GM23338 (cell line): Measurements from ENCODE around the gene FOXO3. TPM values are rescaled to one million over a fixed set of nuclear protein-coding genes. Genes with fewer than 3 reads are reported as not detected.

Experiments used
- ATAC-seq: fragments of 200-7000 bp; cut with Tn5 transposase; 3 replicates; pipeline ENCODE4 v1.9.1; 2020
- DNase-seq: peaks from one replicate; pipeline ENCODE4 v3.0.0-alpha.2; 2015; ENCODE audit warnings: low spot score
- H2AFZ ChIP-seq: fragments of 200-600 bp; sonication (generic); 2 replicates; pipeline ENCODE4 v1.8.0; 2016; ENCODE audit warnings: antibody characterized with exemption, mild to moderate bottlenecking, moderate library complexity
- H3F3A ChIP-seq: fragments of 200-600 bp; sonication (generic); replicated peaks from 2 replicates; pipeline ENCODE4 v1.8.0; 2017; ENCODE audit warnings: antibody characterized with exemption, mixed run types, low read depth
- H3K27ac ChIP-seq: fragments of 200-600 bp; sonication (generic); 2 replicates; pipeline ENCODE4 v1.6.1; 2016; ENCODE audit warnings: low read depth
- H3K27me3 ChIP-seq: fragments of 200-600 bp; sonication (generic); 2 replicates; pipeline ENCODE4 v1.8.0; 2016; ENCODE audit warnings: mild to moderate bottlenecking, mixed run types, moderate library complexity; ENCODE audit not compliant: insufficient read depth
- H3K36me3 ChIP-seq: fragments of 200-600 bp; sonication (generic); 2 replicates; pipeline ENCODE4 v1.8.0; 2016; ENCODE audit warnings: mild to moderate bottlenecking; ENCODE audit not compliant: insufficient read depth
- H3K4me1 ChIP-seq: fragments of 200-600 bp; sonication (generic); 2 replicates; pipeline ENCODE4 v1.8.0; 2016; ENCODE audit warnings: mild to moderate bottlenecking, moderate library complexity; ENCODE audit not compliant: insufficient read depth
- H3K4me2 ChIP-seq: fragments of 200-600 bp; sonication (generic); 2 replicates; pipeline ENCODE4 v1.7.1; 2017; ENCODE audit warnings: mixed run types
- H3K4me3 ChIP-seq: fragments of 200-600 bp; sonication (generic); 2 replicates; pipeline ENCODE4 v1.6.1; 2016; ENCODE audit warnings: mixed run types
- H3K79me2 ChIP-seq: fragments of 200-600 bp; sonication (generic); replicated peaks from 2 replicates; pipeline ENCODE4 v1.8.0; 2017; ENCODE audit warnings: mild to moderate bottlenecking; ENCODE audit not compliant: insufficient read depth
- H3K9me2 ChIP-seq: fragments of 200-600 bp; sonication (generic); 2 replicates; pipeline ENCODE4 v1.8.0; 2017; ENCODE audit not compliant: insufficient read depth
- H4K20me1 ChIP-seq: fragments of 200-600 bp; sonication (generic); replicated peaks from 2 replicates; pipeline ENCODE4 v1.8.0; 2017; ENCODE audit warnings: mild to moderate bottlenecking; ENCODE audit not compliant: insufficient read depth
- H3K27ac Mint-ChIP-seq: 2 replicates; pipeline ENCODE4 v1.8.0; 2020; ENCODE audit warnings: inconsistent platforms, mild to moderate bottlenecking, moderate library complexity, mixed read lengths
- H3K27me3 Mint-ChIP-seq: 3 replicates; pipeline ENCODE4 v1.8.0; 2022; ENCODE audit warnings: low read depth, mild to moderate bottlenecking, moderate library complexity, mixed read lengths, inconsistent platforms; ENCODE audit not compliant: insufficient read depth, poor library complexity
- H3K36me3 Mint-ChIP-seq: 3 replicates; pipeline ENCODE4 v1.8.0; 2021; ENCODE audit warnings: low read depth, mild to moderate bottlenecking, inconsistent platforms, moderate library complexity, mixed read lengths
- H3K4me1 Mint-ChIP-seq: 3 replicates; pipeline ENCODE4 v1.8.0; 2020; ENCODE audit warnings: mild to moderate bottlenecking, inconsistent platforms, mixed read lengths
- H3K4me3 Mint-ChIP-seq: 3 replicates; pipeline ENCODE4 v1.8.0; 2021; ENCODE audit warnings: moderate library complexity, mild to moderate bottlenecking, inconsistent platforms, mixed read lengths
- H3K9me3 Mint-ChIP-seq: 3 replicates; pipeline ENCODE4 v1.8.0; 2020; ENCODE audit warnings: moderate library complexity, mild to moderate bottlenecking, inconsistent platforms, mixed read lengths
- CREB1 ChIP-seq: fragments of 250-450 bp; sonication (Bioruptor Pico); IDR thresholded peaks from 2 replicates; pipeline ENCODE4 v1.5.0; 2020; ENCODE audit warnings: low read depth, mild to moderate bottlenecking, moderate library complexity
- CTCF ChIP-seq, 2 experiments: fragments of 200-600 bp in 1 of 2; sonication (generic) in 1 of 2; conservative IDR thresholded peaks; 2 replicates each; pipeline versions ENCODE4 v1.5.1 to v1.6.1; 2016 to 2017; ENCODE audit warnings: antibody characterized with exemption in 2 of 2, low read depth in 2 of 2, mild to moderate bottlenecking in 2 of 2, moderate library complexity in 1 of 2
- ETS1 ChIP-seq: IDR thresholded peaks from 2 replicates; pipeline ENCODE4 v1.6.1; 2016; ENCODE audit warnings: antibody characterized with exemption
- EZH2 ChIP-seq: fragments of 200-600 bp; sonication (generic); IDR thresholded peaks from one replicate; pipeline ENCODE4 v1.8.0; 2017; ENCODE audit warnings: antibody characterized with exemption, mild to moderate bottlenecking, low read depth; ENCODE audit not compliant: unreplicated experiment
- EZH2phosphoT487 ChIP-seq: fragments of 200-600 bp; sonication (generic); IDR thresholded peaks from one replicate; pipeline ENCODE4 v1.8.1; 2018; ENCODE audit warnings: antibody characterized with exemption; ENCODE audit not compliant: unreplicated experiment
- JUNB ChIP-seq: IDR thresholded peaks from one replicate; pipeline ENCODE4 v1.6.1; 2016; ENCODE audit warnings: antibody characterized with exemption; ENCODE audit not compliant: unreplicated experiment
- NANOG ChIP-seq: IDR thresholded peaks from 2 replicates; pipeline ENCODE4 v1.6.1; 2016; ENCODE audit warnings: antibody characterized with exemption, borderline replicate concordance
- POLR2AphosphoS5 ChIP-seq: IDR thresholded peaks from 2 replicates; pipeline ENCODE4 v1.6.1; 2016; ENCODE audit warnings: antibody characterized with exemption, low read depth
- REST ChIP-seq: IDR thresholded peaks from one replicate; pipeline ENCODE4 v1.6.1; 2018; ENCODE audit warnings: antibody characterized with exemption; ENCODE audit not compliant: unreplicated experiment
- STAT1 ChIP-seq: IDR thresholded peaks from one replicate; pipeline ENCODE4 v1.6.1; 2016; ENCODE audit warnings: antibody characterized with exemption; ENCODE audit not compliant: unreplicated experiment
- ZNF114 ChIP-seq: fragments of 250-450 bp; sonication (Bioruptor Pico); IDR thresholded peaks from 2 replicates; pipeline ENCODE4 v1.5.0; 2020; ENCODE audit warnings: mild to moderate bottlenecking, moderate library complexity
- ZNF331 ChIP-seq: fragments of 250-450 bp; sonication (Bioruptor Pico); IDR thresholded peaks from 2 replicates; pipeline ENCODE4 v1.5.0; 2020; ENCODE audit warnings: low read depth, mild to moderate bottlenecking, moderate library complexity
- ZNF462 ChIP-seq: fragments of 250-450 bp; sonication (Bioruptor Pico); IDR thresholded peaks from 2 replicates; pipeline ENCODE4 v1.5.0; 2020; ENCODE audit warnings: mild to moderate bottlenecking, moderate library complexity
- polyA plus RNA-seq: library from polyadenylated mRNA; unstranded; fragments of >200 nt; fragmentation: Nextera tagmentation; extraction: Ambion mirVana; gene quantifications from 2 replicates; pipeline ENCODE4 v1.2.1, GENCODE V29; 2016
- total RNA-seq: library from RNA; depleted of rRNA; stranded (reverse); fragments of >200 nt; shearing (Covaris generic); gene quantifications from 2 replicates; pipeline ENCODE4 v1.2.3, GENCODE V29; 2014

The FOXO3 gene
- total and polyA plus RNA-seq, 2 experiments from 2014 or later, result 9.8 to 20.2 TPM

GRCh38 chr6:108677894-108678293 lies 117.2 kb downstream of the FOXO3 start:
- Mint-ChIP-seq H3K9me3 (no peaks in the 10 kb centered on the region), H3K4me1 (peaks cover 35% of the 10 kb centered on the region)
- peaks cover 7% of the 10 kb centered on the region; the same call in 1 of the 2 replicates for H4K20me1 ChIP-seq

More at GRCh38 chr6:108677894-108678293, 117.2 kb downstream of the FOXO3 start:
- H3K4me3 ChIP-seq, result no peak overlapping the region
- no peak overlapping the region for H3K27ac Mint-ChIP-seq
- H3K4me2 ChIP-seq, result no peak overlapping the region
- no peaks in the 10 kb centered on the region for H3F3A ChIP-seq
- no peak overlapping the region for H2AFZ ChIP-seq
- H3K36me3 ChIP-seq, result no peaks in the 10 kb centered on the region
- H3K27ac ChIP-seq, result no peak overlapping the region
- H3K9me2 ChIP-seq, result no peaks in the 10 kb centered on the region
- H3K4me1 ChIP-seq, result 0 out of 2 replicates have a peak, but pooled peaks cover 4% of the 10 kb centered on the region
- no peak for DNase-seq
- TF ChIP-seq EZH2phosphoT487 (no peak), REST (no peak), NANOG (no peak), STAT1 (no peak), POLR2AphosphoS5 (no peak), JUNB (no peak), EZH2 (no peak), CREB1 (CRISPR knock-in tag) (no peak), ZNF114 (CRISPR knock-in tag) (no peak), CTCF (conservative IDR thresholded peaks at IDR 0.05; ENCODE audit: low read depth in 2 of 2) (no peak), ZNF462 (CRISPR knock-in tag) (no peak), ZNF331 (CRISPR knock-in tag) (no peak), ETS1 (no peak)
- ATAC-seq, result no peak
- H3K27me3 ChIP-seq, result no peaks in the 10 kb centered on the region
- H3K4me3 Mint-ChIP-seq, result no peak overlapping the region
- peaks cover 36% of the 10 kb centered on the region for H3K79me2 ChIP-seq
- peaks cover 4% of the 10 kb centered on the region; the same call in 2 of the 3 replicates for H3K36me3 Mint-ChIP-seq
- peaks cover 2% of the 10 kb centered on the region for H3K27me3 Mint-ChIP-seq
